Measurements from ENCODE around the gene GABRR2. TPM values are rescaled to one million over a fixed set of nuclear protein-coding genes. Genes with fewer than 3 reads are reported as not detected.

GABRR2 gene
- total RNA-seq, 4 donors from 2014 or later: 0.26 to 1.7 (median 0.95) TPM; not detected in 1

DNA sequence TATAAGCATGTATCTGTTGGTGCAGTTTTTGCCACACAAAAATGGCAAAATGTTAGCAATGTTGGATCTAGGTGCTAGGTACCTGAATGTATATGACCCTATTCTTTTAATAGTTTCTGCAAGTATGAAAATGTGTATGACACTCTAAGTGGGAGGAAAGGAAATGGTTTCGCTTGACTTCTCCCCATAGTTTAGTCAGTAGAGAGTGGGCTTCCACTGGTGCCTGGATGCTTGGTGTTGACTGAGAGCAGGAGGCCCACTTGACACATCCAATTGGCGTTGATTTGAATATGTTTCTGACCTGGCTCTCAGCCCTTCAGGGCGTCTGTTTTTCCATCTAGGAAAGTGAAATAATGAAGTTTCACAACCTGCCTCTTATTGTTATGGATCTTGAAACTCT lies 56.2 kb downstream of the GABRR2 start:
- H3K9me3 ChIP-seq: no peaks in the 10 kb centered on the region
- H3K27ac ChIP-seq: no peak overlapping the region
- TF ChIP-seq POLR2A (IDR thresholded peaks at IDR 0.05) (no peak), CTCF (IDR thresholded peaks at IDR 0.05) (no peak)
- intact Hi-C loops (cut with DNase I; ENCODE audit: low total_unique reads): no loop called here
- H3K27me3 ChIP-seq: no peaks in the 10 kb centered on the region
- no peak overlapping the region for H3K4me3 ChIP-seq
- H3K4me1 ChIP-seq: no peaks in the 10 kb centered on the region
- no peaks in the 10 kb centered on the region for H3K36me3 ChIP-seq
- no peak for DNase-seq

DNA sequence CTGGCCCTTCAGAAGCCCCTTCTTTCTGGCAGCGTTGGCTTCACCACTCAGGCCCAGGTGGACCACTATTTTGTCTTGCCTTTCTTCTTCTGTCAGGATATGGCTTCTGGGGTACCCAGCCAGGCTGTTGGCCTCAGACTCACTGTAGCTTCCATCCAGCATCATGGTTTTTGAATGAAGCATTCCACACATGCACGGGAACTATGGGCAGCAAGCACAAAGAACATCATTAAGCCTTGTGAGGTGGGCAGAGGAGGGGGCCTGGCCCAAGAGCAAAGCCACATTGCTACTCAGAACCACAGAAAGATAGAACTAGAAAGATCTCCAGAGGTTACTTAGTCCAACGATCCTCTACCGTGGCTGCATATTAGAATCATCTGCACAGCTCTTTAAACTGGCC lies 57.3 kb downstream of the GABRR2 start:
- TF ChIP-seq POLR2A (IDR thresholded peaks at IDR 0.05) (no peak), CTCF (IDR thresholded peaks at IDR 0.05) (no peak)
- intact Hi-C loops (cut with DNase I; ENCODE audit: low total_unique reads): no loop called here
- no peak overlapping the region for H3K4me3 ChIP-seq
- H3K4me1 ChIP-seq: no peaks in the 10 kb centered on the region
- H3K9me3 ChIP-seq: no peaks in the 10 kb centered on the region
- no peak overlapping the region for H3K27ac ChIP-seq
- no peaks in the 10 kb centered on the region for H3K36me3 ChIP-seq
- no peak for DNase-seq
- no peaks in the 10 kb centered on the region for H3K27me3 ChIP-seq

GRCh38 chr6:89257346-89257745 lies 57.8 kb downstream of the GABRR2 start:
- no peaks in the 10 kb centered on the region for H3K27me3 ChIP-seq
- H3K4me3 ChIP-seq: no peak overlapping the region
- TF ChIP-seq POLR2A (IDR thresholded peaks at IDR 0.05): no peak
- TF ChIP-seq CTCF (IDR thresholded peaks at IDR 0.05): no peak
- H3K36me3 ChIP-seq: no peaks in the 10 kb centered on the region
- no peaks in the 10 kb centered on the region for H3K4me1 ChIP-seq
- no peak for DNase-seq
- no peak overlapping the region for H3K27ac ChIP-seq
- no peaks in the 10 kb centered on the region for H3K9me3 ChIP-seq
- intact Hi-C loops (cut with DNase I; ENCODE audit: low total_unique reads): no loop called here

- TF ChIP-seq POLR2A (IDR thresholded peaks at IDR 0.05) (no peak), CTCF (IDR thresholded peaks at IDR 0.05) (no peak)
- Histone ChIP-seq H3K27ac (no peak overlapping the region), H3K4me1 (no peaks in the 10 kb centered on the region), H3K36me3 (no peaks in the 10 kb centered on the region), H3K27me3 (no peaks in the 10 kb centered on the region), H3K4me3 (no peak overlapping the region), H3K9me3 (no peaks in the 10 kb centered on the region)
- no peak for DNase-seq
- intact Hi-C loops (cut with DNase I; ENCODE audit: low total_unique reads): no loop called here
Measured at GRCh38 chr6:89255417-89255816, 59.7 kb downstream of the GABRR2 start.

DNA sequence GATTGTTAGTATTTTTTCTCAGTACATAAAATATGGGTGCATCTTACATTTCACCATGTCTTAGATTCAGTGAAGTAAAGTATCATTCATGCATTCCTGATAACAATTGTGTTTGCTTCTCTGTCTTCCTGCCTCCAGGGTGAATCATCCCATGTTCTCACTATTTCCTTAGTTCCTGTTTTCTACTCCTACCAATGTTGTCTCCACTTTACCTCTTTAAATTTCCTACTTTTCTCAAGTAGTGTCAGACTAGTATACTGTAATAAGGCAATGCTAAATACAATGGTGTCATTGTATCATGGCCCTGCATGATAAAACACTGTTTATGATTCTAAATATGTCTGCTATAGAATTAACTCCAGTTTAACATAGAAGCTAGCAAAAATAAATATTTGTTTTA lies 60.5 kb downstream of the GABRR2 start:
- Histone ChIP-seq H3K36me3 (no peaks in the 10 kb centered on the region), H3K9me3 (no peaks in the 10 kb centered on the region), H3K27me3 (no peaks in the 10 kb centered on the region), H3K4me1 (no peaks in the 10 kb centered on the region), H3K4me3 (no peak overlapping the region), H3K27ac (no peak overlapping the region)
- TF ChIP-seq CTCF (IDR thresholded peaks at IDR 0.05): no peak
- TF ChIP-seq POLR2A (IDR thresholded peaks at IDR 0.05): no peak
- intact Hi-C loops (cut with DNase I; ENCODE audit: low total_unique reads): no loop called here
- no peak for DNase-seq

Data from uterus (tissue), 4 donors.